Measurements from ENCODE around the gene CACNA1C. TPM values are rescaled to one million over a fixed set of nuclear protein-coding genes. Genes with fewer than 3 reads are reported as not detected.
A peak's percentile ranks its signal among the peaks of the same experiment; 100 is the strongest.

Gene CACNA1C
- total and polyA plus RNA-seq, 8 donors: 0.31 to 55.8 (median 7.2) TPM

- no peak for TF ChIP-seq CTCF (IDR thresholded peaks at IDR 0.05)
- no peak for TF ChIP-seq EP300 (IDR thresholded peaks at IDR 0.05)
- no peak for TF ChIP-seq POLR2A (IDR thresholded peaks at IDR 0.05)
- TF ChIP-seq POLR2AphosphoS5 (IDR thresholded peaks at IDR 0.05): no peak
- peaks cover 0 to 4% (median 0%) of the 10 kb centered on the region in 4 donors for H3K4me1 ChIP-seq
- no peaks in the 10 kb centered on the region for H3K27me3 ChIP-seq
- no peak overlapping the region for H3K4me3 ChIP-seq
- peak overlapping the region in 1 of 5 donors; percentile 1 for H3K27ac ChIP-seq
- intact Hi-C loops (cut with DNase I; ENCODE audit: low total_unique reads): no loop called here
- H3K9me3 ChIP-seq: no peaks in the 10 kb centered on the region
- H3K36me3 ChIP-seq: peaks cover 0 to 21% (median 4%) of the 10 kb centered on the region in 4 donors
- 77 to 84% (median 81%) methylated on average over 13 to 16 of the region's 16 CpGs for WGBS, 5 donors
- no peak for DNase-seq
Observed at GRCh38 chr12:2633176-2633824, 580.5 kb downstream of the CACNA1C start.

GRCh38 chr12:2633825-2634200, 581.0 kb downstream of the CACNA1C start:
- peaks cover 0 to 21% (median 4%) of the 10 kb centered on the region in 4 donors for H3K36me3 ChIP-seq
- 35 to 71% (median 42%) methylated on average over 15 of the region's 15 CpGs for WGBS, 5 donors
- no peaks in the 10 kb centered on the region for H3K27me3 ChIP-seq
- no peaks in the 10 kb centered on the region for H3K9me3 ChIP-seq
- peak overlapping the region in 1 of 5 donors; percentile 1 for H3K27ac ChIP-seq
- intact Hi-C loops (cut with DNase I; ENCODE audit: low total_unique reads): no loop called here
- no peak overlapping the region for H3K4me3 ChIP-seq
- peaks cover 0 to 4% (median 0%) of the 10 kb centered on the region in 4 donors for H3K4me1 ChIP-seq
- no peak for TF ChIP-seq CTCF (IDR thresholded peaks at IDR 0.05)
- TF ChIP-seq EP300 (IDR thresholded peaks at IDR 0.05): no peak
- TF ChIP-seq POLR2AphosphoS5 (IDR thresholded peaks at IDR 0.05): no peak
- no peak for TF ChIP-seq POLR2A (IDR thresholded peaks at IDR 0.05)
- DNase-seq: no peak

GRCh38 chr12:2634471-2634870, 581.7 kb downstream of the CACNA1C start:
- Histone ChIP-seq H3K9me3 (no peaks in the 10 kb centered on the region), H3K27me3 (no peaks in the 10 kb centered on the region), H3K4me1 (peaks cover 0 to 4% (median 0%) of the 10 kb centered on the region in 4 donors), H3K27ac (no peak overlapping the region), H3K36me3 (peaks cover 0 to 27% (median 4%) of the 10 kb centered on the region in 4 donors), H3K4me3 (no peak overlapping the region)
- no peak for DNase-seq
- intact Hi-C loops (cut with DNase I; ENCODE audit: low total_unique reads): no loop called here
- TF ChIP-seq EP300 (IDR thresholded peaks at IDR 0.05): no peak
- 80 to 95% (median 88%) methylated on average over 1 to 2 of the region's 2 CpGs for WGBS, 5 donors

- peaks cover 4 to 21% (median 11%) of the 10 kb centered on the region in 4 donors for H3K4me1 ChIP-seq
- H3K36me3 ChIP-seq: peaks cover 0 to 32% (median 4%) of the 10 kb centered on the region in 4 donors
- no peak overlapping the region for H3K4me3 ChIP-seq
- H3K9me3 ChIP-seq: no peaks in the 10 kb centered on the region
- WGBS, 5 donors: 73 to 81% (median 74%) methylated on average over 7 of the region's 7 CpGs
- peak overlapping the region in 1 of 5 donors; percentile 20 for H3K27ac ChIP-seq
- H3K27me3 ChIP-seq: no peaks in the 10 kb centered on the region
- no peak for TF ChIP-seq POLR2AphosphoS5 (IDR thresholded peaks at IDR 0.05)
- no peak for TF ChIP-seq CTCF (IDR thresholded peaks at IDR 0.05)
- TF ChIP-seq EP300 (IDR thresholded peaks at IDR 0.05): no peak
- TF ChIP-seq POLR2A (IDR thresholded peaks at IDR 0.05): no peak
- intact Hi-C loops (cut with DNase I; ENCODE audit: low total_unique reads): no loop called here
- DNase-seq: no peak
Observed at GRCh38 chr12:2636741-2637340, 584.1 kb downstream of the CACNA1C start.

GRCh38 chr12:2637371-2637770, 584.6 kb downstream of the CACNA1C start:
- Histone ChIP-seq H3K4me3 (no peak overlapping the region), H3K36me3 (peaks cover 0 to 31% (median 4%) of the 10 kb centered on the region in 4 donors), H3K27ac (no peak overlapping the region), H3K27me3 (no peaks in the 10 kb centered on the region), H3K9me3 (no peaks in the 10 kb centered on the region), H3K4me1 (peaks cover 10 to 21% (median 11%) of the 10 kb centered on the region in 4 donors)
- 88 to 95% (median 89%) methylated on average over 8 of the region's 8 CpGs for WGBS, 5 donors
- DNase-seq: no peak
- TF ChIP-seq POLR2AphosphoS5 (IDR thresholded peaks at IDR 0.05) (no peak), CTCF (IDR thresholded peaks at IDR 0.05) (no peak)
- intact Hi-C loops (cut with DNase I; ENCODE audit: low total_unique reads): no loop called here
